IMR-90 (cell line): Measurements from ENCODE around the gene ATP6V1A. TPM values are rescaled to one million over a fixed set of nuclear protein-coding genes. Genes with fewer than 3 reads are reported as not detected.

Experiments
- ATAC-seq: fragments of 200-7000 bp; cut with Tn5 transposase; 2 replicates; pipeline ENCODE4 v1.9.1; 2020; ENCODE audit warnings: low read depth, mild to moderate bottlenecking, moderate library complexity
- BruUV-seq: library from RNA; stranded (reverse); fragments of 400-500 nt; replicated peaks from 2 replicates; lab custom pipeline; 2021; lab: Mats Ljungman, UMichigan
- CTCF ChIA-PET: fragments of 300-600 bp; formaldehyde crosslinking; extraction: SDS; loops from one replicate; lab custom pipeline; 2021; ENCODE audit warnings: antibody characterized with exemption; lab: Yijun Ruan, JAX
- POLR2A ChIA-PET: fragments of 300-600 bp; sonication (Branson Sonifier 250); formaldehyde crosslinking; loops from one replicate; lab custom pipeline; 2022; ENCODE audit warnings: antibody characterized with exemption; ENCODE audit not compliant: unreplicated experiment; lab: Charles Lee
- DNase-seq: peaks from one replicate; pipeline ENCODE4 v3.0.0; 2013
- H2AFZ ChIP-seq: replicated peaks from 2 replicates; pipeline ENCODE3; 2013; ENCODE audit warnings: low read length, mild to moderate bottlenecking; ENCODE audit not compliant: poor library complexity
- H2AK5ac ChIP-seq: 2 replicates; pipeline ENCODE4 v1.6.1; 2013; ENCODE audit warnings: low read depth, low read length, inconsistent platforms
- H2AK9ac ChIP-seq: replicated peaks from 2 replicates; pipeline ENCODE3; 2013; ENCODE audit warnings: mild to moderate bottlenecking, low read depth, low read length, moderate library complexity; ENCODE audit not compliant: poor library complexity
- H2BK120ac ChIP-seq: 2 replicates; pipeline ENCODE4 v1.6.1; 2013; ENCODE audit warnings: low read depth, low read length, inconsistent platforms
- H2BK15ac ChIP-seq: 3 replicates; pipeline ENCODE4 v1.6.1; 2013; ENCODE audit warnings: low read depth, low read length, inconsistent platforms
- H2BK20ac ChIP-seq: 2 replicates; pipeline ENCODE4 v1.6.1; 2013; ENCODE audit warnings: low read depth, mild to moderate bottlenecking, inconsistent platforms, low read length, moderate library complexity
- H2BK5ac ChIP-seq: 2 replicates; pipeline ENCODE4 v1.6.1; 2013; ENCODE audit warnings: mild to moderate bottlenecking, low read depth, low read length, inconsistent platforms; ENCODE audit not compliant: poor library complexity, severe bottlenecking
- H3K14ac ChIP-seq: replicated peaks from 2 replicates; pipeline ENCODE4 v1.6.1; 2013; ENCODE audit warnings: low read depth, low read length, inconsistent platforms
- H3K18ac ChIP-seq: 2 replicates; pipeline ENCODE4 v1.6.1; 2013; ENCODE audit warnings: low read depth, low read length, control low read depth
- H3K23ac ChIP-seq: 2 replicates; pipeline ENCODE4 v1.6.1; 2013; ENCODE audit warnings: low read depth, low read length, inconsistent platforms
- H3K27ac ChIP-seq: 2 replicates; pipeline ENCODE4 v1.5.1; 2013; ENCODE audit warnings: mild to moderate bottlenecking, control low read depth, low read length; ENCODE audit not compliant: insufficient read depth
- H3K27me3 ChIP-seq: 2 replicates; pipeline ENCODE4 v1.6.1; 2013; ENCODE audit warnings: low read length; ENCODE audit not compliant: control insufficient read depth, insufficient read depth
- H3K36me3 ChIP-seq: 2 replicates; pipeline ENCODE4 v1.6.1; 2013; ENCODE audit warnings: low read length, mixed read lengths; ENCODE audit not compliant: control insufficient read depth, insufficient read depth
- H3K4ac ChIP-seq: 2 replicates; pipeline ENCODE4 v1.6.1; 2013; ENCODE audit warnings: low read depth, low read length, inconsistent platforms
- H3K4me1 ChIP-seq: 2 replicates; pipeline ENCODE4 v1.6.1; 2013; ENCODE audit warnings: low read length, mixed read lengths; ENCODE audit not compliant: control insufficient read depth, insufficient read depth
- H3K4me2 ChIP-seq: 2 replicates; pipeline ENCODE4 v1.6.1; 2013; ENCODE audit warnings: low read depth, mild to moderate bottlenecking, control low read depth, low read length, moderate library complexity
- H3K4me3 ChIP-seq: 2 replicates; pipeline ENCODE4 v1.5.1; 2013; ENCODE audit warnings: low read depth, mild to moderate bottlenecking, control low read depth, low read length, moderate library complexity; ENCODE audit not compliant: insufficient read depth
- H3K56ac ChIP-seq: 2 replicates; pipeline ENCODE4 v1.6.1; 2013; ENCODE audit warnings: low read length, inconsistent platforms; ENCODE audit not compliant: insufficient read depth; ENCODE audit errors: extremely low read depth
- H3K79me1 ChIP-seq, 2 experiments: 2 replicates each; pipeline ENCODE4 v1.6.1; 2013; ENCODE audit warnings: low read length in 2 of 2, inconsistent platforms in 1 of 2, low read depth in 1 of 2
- H3K9ac ChIP-seq: 2 replicates; pipeline ENCODE4 v1.6.1; 2013; ENCODE audit warnings: low read depth, low read length, control low read depth
- H3K9me1 ChIP-seq: 2 replicates; pipeline ENCODE4 v1.6.1; 2013; ENCODE audit warnings: low read length, inconsistent platforms; ENCODE audit not compliant: insufficient read depth
- H3K9me3 ChIP-seq: 2 replicates; pipeline ENCODE4 v1.6.1; 2013; ENCODE audit warnings: low read length; ENCODE audit not compliant: control insufficient read depth, insufficient read depth
- H4K20me1 ChIP-seq: 2 replicates; pipeline ENCODE4 v1.6.1; 2013; ENCODE audit warnings: low read length, inconsistent platforms; ENCODE audit not compliant: insufficient read depth
- H4K5ac ChIP-seq: 2 replicates; pipeline ENCODE4 v1.6.1; 2013; ENCODE audit warnings: mild to moderate bottlenecking, low read depth, low read length, control low read depth
- H4K8ac ChIP-seq, 2 experiments: 2 replicates each; pipeline ENCODE4 v1.6.1; 2013; ENCODE audit warnings: low read depth in 2 of 2, low read length in 2 of 2, control low read depth in 1 of 2, inconsistent platforms in 1 of 2
- H4K91ac ChIP-seq: 2 replicates; pipeline ENCODE4 v1.6.1; 2013; ENCODE audit warnings: low read depth, low read length, inconsistent platforms; ENCODE audit not compliant: insufficient read depth
- RAD21 ChIP-seq: IDR thresholded peaks from 2 replicates; pipeline ENCODE4 v1.6.1; 2012; ENCODE audit warnings: low read length, improper control_type of control experiment
- WGBS, 2 experiments: methylation state at CpG; one replicate each; pipeline versions ENCODE4 v1.1.5 to v1.1.7; 2013; ENCODE audit warnings: missing lambda C conversion rate in 2 of 2; ENCODE audit not compliant: insufficient read length in 1 of 2; ENCODE audit errors: extremely low coverage in 2 of 2; 5-methylcytosine and 5-hydroxymethylcytosine counted together
- dilution Hi-C: fragments of 300-500 bp; cut with HindIII; formaldehyde crosslinking; loops from one replicate; pipeline ENCODE4 v1.14.3; 2018; ENCODE audit warnings: low sequenced_read_pairs; ENCODE audit not compliant: unreplicated experiment
- in situ Hi-C: fragments of 300-500 bp; cut with MboI; formaldehyde crosslinking; loops from 3 replicates; pipeline ENCODE4 v1.14.3; 2019; ENCODE audit warnings: low sequenced_read_pairs, inconsistent platforms, mixed read lengths
- intact Hi-C: fragments of 100-400 bp; cut with micrococcal nuclease; formaldehyde crosslinking; loops from 2 replicates; pipeline ENCODE4 v1.10.0; 2022
- polyA plus RNA-seq, 3 experiments: library from polyadenylated mRNA; depleted of rRNA; stranded (reverse); fragments of >200 nt; gene quantifications; 2 replicates each; pipeline ENCODE4 v1.2.3, GENCODE V29; 2012; ENCODE audit warnings: low replicate concordance in 1 of 3
- total RNA-seq: library from RNA; depleted of rRNA; stranded (reverse); fragments of >200 nt; gene quantifications from 2 replicates; pipeline ENCODE4 v1.2.3, GENCODE V29; 2012

ATP6V1A gene
- total and polyA plus RNA-seq, 2 of the 4 experiments (the other 2 are of a cell fraction), result 15.1 to 98.0 TPM

DNA sequence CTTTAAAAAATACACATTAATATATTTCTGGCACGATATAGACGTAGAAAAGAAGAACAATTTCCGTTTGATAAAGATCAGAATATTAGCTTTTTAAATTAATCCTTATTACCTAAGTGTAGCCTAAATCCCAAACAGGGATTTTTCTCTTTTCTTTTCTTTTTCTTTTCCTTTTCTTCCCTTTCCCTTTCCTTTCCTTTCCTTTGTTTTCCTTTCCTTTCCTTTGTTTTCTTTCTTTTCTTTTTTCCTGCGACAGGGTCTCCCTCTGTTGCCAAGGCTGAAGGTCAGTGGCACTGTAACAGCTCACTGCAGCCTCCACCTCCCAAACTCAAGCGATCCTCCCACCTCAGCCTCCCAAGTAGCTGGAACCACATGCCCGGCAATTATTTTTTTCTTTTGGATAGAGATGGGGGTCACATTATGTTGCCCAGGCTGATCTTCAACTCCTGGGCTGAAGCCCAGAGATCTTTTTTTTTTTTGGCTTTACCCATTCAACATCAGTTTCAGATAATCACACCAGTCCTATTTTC lies 48.6 kb upstream of the ATP6V1A start:
- H3K4ac ChIP-seq, result peak overlapping the region; percentile 69; the same call in 1 of the 2 replicates
- H3K14ac ChIP-seq, result no peak overlapping the region
- intact Hi-C loops, result no loop called here
- dilution Hi-C loops, result no loop called here
- no peaks in the 10 kb centered on the region for H3K36me3 ChIP-seq
- no peak overlapping the region for H2BK20ac ChIP-seq
- H3K23ac ChIP-seq, result no peak overlapping the region
- H3K9ac ChIP-seq, result no peak overlapping the region
- H3K9me1 ChIP-seq, result no peaks in the 10 kb centered on the region; the same call in 1 of the 2 replicates
- DNase-seq (no peak), ATAC-seq (no peak)
- no peak overlapping the region for H2AFZ ChIP-seq
- H3K27ac ChIP-seq, result peak overlapping the region; percentile 45; the same call in 1 of the 2 replicates
- no TSS peak for BruUV-seq
- no peak for TF ChIP-seq RAD21
- H2BK120ac ChIP-seq, result no peak overlapping the region
- ChIA-PET POLR2A (no interaction called here), CTCF (interaction anchor here (1.4 kb wide), 1 partner anchor 21 kb away, joined by 3 read pairs; no protein-coding TSS in a partner anchor)
- in situ Hi-C loops, result no loop called here
- H3K27me3 ChIP-seq, result no peaks in the 10 kb centered on the region
- peak overlapping the region; percentile 98 for H2BK5ac ChIP-seq
- H4K91ac ChIP-seq, result no peak overlapping the region
- H4K20me1 ChIP-seq, result no peaks in the 10 kb centered on the region
- H2BK15ac ChIP-seq, result no peak overlapping the region
- H3K4me2 ChIP-seq, result peak overlapping the region; percentile 37
- H3K9me3 ChIP-seq, result no peaks in the 10 kb centered on the region
- H3K4me3 ChIP-seq, result no peak overlapping the region
- no peak overlapping the region for H3K56ac ChIP-seq
- H2AK9ac ChIP-seq, result no peak overlapping the region
- 90% methylated on average over 2 of the region's 6 CpGs; no CpG with 5 or more reads in 1 of the 2 experiments for WGBS, 2 experiments
- peaks cover 20 to 35% of the 10 kb centered on the region in 2 experiments for H3K79me1 ChIP-seq
- no peak overlapping the region for H3K18ac ChIP-seq
- H3K4me1 ChIP-seq, result peaks cover 4% of the 10 kb centered on the region
- H2AK5ac ChIP-seq, result no peak overlapping the region
- no peak overlapping the region; the same call in 1 of the 2 replicates for H4K5ac ChIP-seq
- no peak overlapping the region; a peak in 1 of 4 replicates for H4K8ac ChIP-seq
